ENCODE results near the gene ZSCAN9. TPM values are rescaled to one million over a fixed set of nuclear protein-coding genes. Genes with fewer than 3 reads are reported as not detected.

ZSCAN9 gene
- total and polyA plus RNA-seq, 11 donors: 5.8 to 12.6 (median 7.9) TPM

DNA sequence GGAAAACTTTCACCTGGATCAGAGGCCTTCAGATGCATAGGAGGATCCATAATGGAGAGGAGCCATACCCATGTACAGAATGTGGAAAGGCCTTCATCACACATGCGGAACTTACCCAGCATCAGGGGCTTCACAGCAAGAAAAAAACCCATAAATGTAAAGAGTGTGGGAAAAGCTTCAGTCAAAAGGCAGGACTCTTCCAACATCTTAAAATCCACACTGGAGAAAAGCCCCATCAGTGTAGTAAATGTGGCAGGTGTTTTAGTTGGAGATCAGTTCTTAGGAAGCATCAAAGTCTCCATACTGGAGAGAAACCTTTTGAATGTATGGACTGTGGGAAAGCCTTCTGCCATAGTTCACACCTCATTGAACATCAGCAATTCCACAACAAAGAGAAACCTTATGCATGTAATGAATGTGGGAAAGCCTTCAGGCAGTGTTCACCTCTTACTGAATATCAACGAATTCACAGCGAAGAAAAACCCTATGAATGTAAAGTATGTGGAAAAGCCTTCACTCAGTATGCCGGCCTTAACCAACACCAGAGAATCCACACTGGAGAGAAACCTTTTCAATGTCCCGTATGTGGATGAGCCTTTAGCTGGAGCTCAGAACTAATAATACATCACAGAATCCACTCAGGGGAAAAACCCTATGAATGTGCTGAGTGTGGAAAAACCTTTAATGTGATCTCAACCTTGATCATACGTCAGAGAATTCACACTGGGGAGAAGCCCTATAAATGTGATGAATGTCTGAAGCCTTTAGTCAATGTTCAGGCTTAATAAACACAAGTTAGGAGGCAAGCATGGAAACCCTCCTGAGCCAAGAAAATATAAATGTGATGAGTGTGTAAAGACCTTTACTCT lies 36.7 kb upstream of the ZSCAN9 start:
- no peaks in the 10 kb centered on the region for H3K36me3 ChIP-seq
- peaks cover 0 to 3% (median 0%) of the 10 kb centered on the region in 9 donors for H3K27me3 ChIP-seq
- intact Hi-C loops (cut with DNase I): no loop called here
- H3K27ac ChIP-seq: no peak overlapping the region
- no peak for DNase-seq
- H3K4me3 ChIP-seq: no peak overlapping the region
- no peaks in the 10 kb centered on the region for H3K4me1 ChIP-seq
- no peak for TF ChIP-seq POLR2A (IDR thresholded peaks at IDR 0.05)
- TF ChIP-seq, protein P1, sequence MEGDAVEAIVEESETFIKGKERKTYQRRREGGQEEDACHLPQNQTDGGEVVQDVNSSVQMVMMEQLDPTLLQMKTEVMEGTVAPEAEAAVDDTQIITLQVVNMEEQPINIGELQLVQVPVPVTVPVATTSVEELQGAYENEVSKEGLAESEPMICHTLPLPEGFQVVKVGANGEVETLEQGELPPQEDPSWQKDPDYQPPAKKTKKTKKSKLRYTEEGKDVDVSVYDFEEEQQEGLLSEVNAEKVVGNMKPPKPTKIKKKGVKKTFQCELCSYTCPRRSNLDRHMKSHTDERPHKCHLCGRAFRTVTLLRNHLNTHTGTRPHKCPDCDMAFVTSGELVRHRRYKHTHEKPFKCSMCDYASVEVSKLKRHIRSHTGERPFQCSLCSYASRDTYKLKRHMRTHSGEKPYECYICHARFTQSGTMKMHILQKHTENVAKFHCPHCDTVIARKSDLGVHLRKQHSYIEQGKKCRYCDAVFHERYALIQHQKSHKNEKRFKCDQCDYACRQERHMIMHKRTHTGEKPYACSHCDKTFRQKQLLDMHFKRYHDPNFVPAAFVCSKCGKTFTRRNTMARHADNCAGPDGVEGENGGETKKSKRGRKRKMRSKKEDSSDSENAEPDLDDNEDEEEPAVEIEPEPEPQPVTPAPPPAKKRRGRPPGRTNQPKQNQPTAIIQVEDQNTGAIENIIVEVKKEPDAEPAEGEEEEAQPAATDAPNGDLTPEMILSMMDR (IDR thresholded peaks at IDR 0.05): no peak
- no peak for ATAC-seq
- 70 to 78% (median 76%) methylated on average over 6 of the region's 6 CpGs for WGBS, 4 donors
- H3K9me3 ChIP-seq: peaks cover 0 to 94% (median 37%) of the 10 kb centered on the region in 12 donors

DNA sequence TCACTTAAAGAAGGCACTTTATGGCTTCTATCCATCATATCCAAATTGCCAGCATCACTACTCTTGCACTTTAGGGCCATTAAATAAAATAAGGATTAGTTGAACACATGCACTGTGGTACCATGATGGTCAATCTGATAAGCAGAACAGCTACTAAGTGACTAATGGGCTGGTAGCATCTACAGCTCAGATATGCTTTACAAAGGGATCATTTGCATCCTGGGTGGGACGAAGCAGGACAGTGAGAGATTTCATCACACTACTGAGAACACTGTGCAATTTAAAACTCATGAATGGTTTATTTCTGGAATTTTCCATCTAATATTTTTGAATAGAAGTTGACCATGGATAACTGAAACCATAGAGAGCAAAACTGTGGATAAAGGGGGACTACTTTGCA lies 25.1 kb upstream of the ZSCAN9 start:
- ATAC-seq (no peak), DNase-seq (no peak)
- Histone ChIP-seq H3K27me3 (peaks cover 0 to 63% (median 19%) of the 10 kb centered on the region in 9 donors), H3K9me3 (peaks cover 0 to 36% (median 2%) of the 10 kb centered on the region in 12 donors), H3K27ac (no peak overlapping the region), H3K36me3 (no peaks in the 10 kb centered on the region), H3K4me1 (no peaks in the 10 kb centered on the region), H3K4me3 (no peak overlapping the region)
- WGBS, 4 donors: 49 to 79% (median 60%) methylated on average over 1 of the region's 1 CpG
- TF ChIP-seq POLR2A (IDR thresholded peaks at IDR 0.05): no peak
- TF ChIP-seq, protein P1 (IDR thresholded peaks at IDR 0.05): no peak
- intact Hi-C loops (cut with DNase I): no loop called here

DNA sequence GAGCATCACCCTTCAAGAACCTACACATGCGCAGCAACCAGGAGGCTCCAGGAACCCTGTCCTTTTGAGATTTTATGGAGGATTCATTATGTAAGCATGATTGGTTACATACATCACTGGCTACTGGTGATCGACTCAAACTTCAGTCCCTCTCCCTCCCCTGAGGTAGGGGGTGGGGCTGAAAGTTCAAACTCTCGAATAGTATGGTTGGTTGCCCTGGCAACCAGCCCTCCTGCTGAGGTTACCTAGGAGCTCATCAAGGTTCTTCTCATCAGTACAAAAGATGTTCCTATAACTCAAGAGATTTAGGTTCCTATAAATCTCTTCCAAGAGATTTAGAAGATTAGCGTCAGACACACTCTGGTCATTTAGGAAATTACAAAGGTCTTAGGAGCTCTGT lies 21.9 kb upstream of the ZSCAN9 start:
- peaks cover 0 to 14% (median 0%) of the 10 kb centered on the region in 12 donors for H3K9me3 ChIP-seq
- ATAC-seq: no peak
- H3K4me3 ChIP-seq: no peak overlapping the region
- H3K4me1 ChIP-seq: peaks cover 0 to 12% (median 4%) of the 10 kb centered on the region in 12 donors
- H3K36me3 ChIP-seq: no peaks in the 10 kb centered on the region
- H3K27ac ChIP-seq: no peak overlapping the region
- intact Hi-C loops (cut with DNase I): no loop called here
- 30 to 41% (median 34%) methylated on average over 4 of the region's 4 CpGs for WGBS, 4 donors
- no peak for TF ChIP-seq POLR2A (IDR thresholded peaks at IDR 0.05)
- TF ChIP-seq, protein P1 (IDR thresholded peaks at IDR 0.05): no peak
- no peak for DNase-seq
- peaks cover 11 to 84% (median 49%) of the 10 kb centered on the region in 9 donors for H3K27me3 ChIP-seq

DNA sequence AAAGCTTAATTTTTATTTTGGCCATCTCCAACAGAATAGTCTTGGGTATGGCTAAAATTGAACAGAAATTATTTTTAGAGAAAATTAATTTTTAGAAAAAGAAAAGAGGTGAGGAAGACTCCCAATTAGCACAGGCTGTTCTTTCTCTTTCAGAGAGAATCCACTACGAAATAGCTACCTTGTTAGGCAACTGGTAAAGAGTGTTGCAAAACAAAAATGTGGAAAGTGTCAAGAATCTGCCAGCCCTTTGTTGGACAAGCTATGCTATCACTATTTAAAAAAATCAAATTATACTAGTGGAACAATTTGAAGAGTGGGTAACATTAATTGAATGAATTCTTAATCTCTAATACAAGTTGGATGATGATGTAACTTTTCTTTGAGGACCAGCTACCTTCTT lies 19.2 kb upstream of the ZSCAN9 start:
- no peak overlapping the region for H3K4me3 ChIP-seq
- WGBS, 4 donors: 53 to 65% (median 63%) methylated on average over 1 of the region's 1 CpG
- H3K4me1 ChIP-seq: peaks cover 0 to 16% (median 4%) of the 10 kb centered on the region in 12 donors
- peaks cover 0 to 14% (median 0%) of the 10 kb centered on the region in 12 donors for H3K9me3 ChIP-seq
- intact Hi-C loops (cut with DNase I): no loop called here
- ATAC-seq (no peak), DNase-seq (no peak)
- peaks cover 33 to 92% (median 68%) of the 10 kb centered on the region in 9 donors for H3K27me3 ChIP-seq
- H3K36me3 ChIP-seq: no peaks in the 10 kb centered on the region
- H3K27ac ChIP-seq: no peak overlapping the region
- TF ChIP-seq, protein P1 (IDR thresholded peaks at IDR 0.05): no peak
- no peak for TF ChIP-seq POLR2A (IDR thresholded peaks at IDR 0.05)
